ENCODE results near the gene FLOT2. TPM values are rescaled to one million over a fixed set of nuclear protein-coding genes. Genes with fewer than 3 reads are reported as not detected.

FLOT2 gene
- polyA plus RNA-seq, 1 of the 3 experiments (the other 2 are of a cell fraction) = 105 TPM

- peak overlapping the region; percentile 58 to 73 for H3K27ac ChIP-seq (ENCODE audit: low read depth in 2 of 2, low read length in 1 of 2)
- TF ChIP-seq FOXJ3 (CRISPR knock-in tag; IDR thresholded peaks at IDR 0.05) = no peak
- no peak for TF ChIP-seq TCF12 (IDR thresholded peaks at IDR 0.05)
- TF ChIP-seq ZBTB33 (IDR thresholded peaks at IDR 0.05; ENCODE audit: borderline replicate concordance, low read depth) = no peak
- no peak for TF ChIP-seq REST (IDR thresholded peaks at IDR 0.05; ENCODE audit: low read depth, low read length)
- TF ChIP-seq, protein P1, sequence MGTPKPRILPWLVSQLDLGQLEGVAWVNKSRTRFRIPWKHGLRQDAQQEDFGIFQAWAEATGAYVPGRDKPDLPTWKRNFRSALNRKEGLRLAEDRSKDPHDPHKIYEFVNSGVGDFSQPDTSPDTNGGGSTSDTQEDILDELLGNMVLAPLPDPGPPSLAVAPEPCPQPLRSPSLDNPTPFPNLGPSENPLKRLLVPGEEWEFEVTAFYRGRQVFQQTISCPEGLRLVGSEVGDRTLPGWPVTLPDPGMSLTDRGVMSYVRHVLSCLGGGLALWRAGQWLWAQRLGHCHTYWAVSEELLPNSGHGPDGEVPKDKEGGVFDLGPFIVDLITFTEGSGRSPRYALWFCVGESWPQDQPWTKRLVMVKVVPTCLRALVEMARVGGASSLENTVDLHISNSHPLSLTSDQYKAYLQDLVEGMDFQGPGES (IDR thresholded peaks at IDR 0.05; ENCODE audit: low read depth, low read length) = no peak
- no peak for TF ChIP-seq NRF1 (IDR thresholded peaks at IDR 0.05; ENCODE audit: low read depth, low read length)
- no peak for TF ChIP-seq GABPA (IDR thresholded peaks at IDR 0.05; ENCODE audit: low read depth)
- TF ChIP-seq, protein P2, sequence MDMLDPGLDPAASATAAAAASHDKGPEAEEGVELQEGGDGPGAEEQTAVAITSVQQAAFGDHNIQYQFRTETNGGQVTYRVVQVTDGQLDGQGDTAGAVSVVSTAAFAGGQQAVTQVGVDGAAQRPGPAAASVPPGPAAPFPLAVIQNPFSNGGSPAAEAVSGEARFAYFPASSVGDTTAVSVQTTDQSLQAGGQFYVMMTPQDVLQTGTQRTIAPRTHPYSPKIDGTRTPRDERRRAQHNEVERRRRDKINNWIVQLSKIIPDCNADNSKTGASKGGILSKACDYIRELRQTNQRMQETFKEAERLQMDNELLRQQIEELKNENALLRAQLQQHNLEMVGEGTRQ (IDR thresholded peaks at IDR 0.05; ENCODE audit: borderline replicate concordance, low read depth, low read length) = no peak
- no peak for TF ChIP-seq FOSL2 (IDR thresholded peaks at IDR 0.05; ENCODE audit: borderline replicate concordance, low read depth)
- TF ChIP-seq CHD2 (IDR thresholded peaks at IDR 0.05; ENCODE audit: low read length, partially characterized antibody) = no peak
- TF ChIP-seq RCOR1 (IDR thresholded peaks at IDR 0.05; ENCODE audit: low read length) = no peak
- no peak for TF ChIP-seq EZH2phosphoT487 (IDR thresholded peaks at IDR 0.05; ENCODE audit: borderline replicate concordance, low read depth)
- TF ChIP-seq SMC3 (IDR thresholded peaks at IDR 0.05; ENCODE audit: low read depth, low read length) = no peak
- no peak for TF ChIP-seq EP300 (IDR thresholded peaks at IDR 0.05; ENCODE audit: borderline replicate concordance in 1 of 2, low read depth in 1 of 2, low read length in 1 of 2)
- TF ChIP-seq RFX5 (IDR thresholded peaks at IDR 0.05; ENCODE audit: low read length) = no peak
- TF ChIP-seq GATA2 (CRISPR knock-in tag; IDR thresholded peaks at IDR 0.05) = no peak
- no peak for TF ChIP-seq FOXM1 (IDR thresholded peaks at IDR 0.05; ENCODE audit: low read depth)
- TF ChIP-seq POLR2AphosphoS5 (IDR thresholded peaks at IDR 0.05; ENCODE audit: low read depth, low read length) = no peak
- TF ChIP-seq NFIC (IDR thresholded peaks at IDR 0.05; ENCODE audit: borderline replicate concordance) = no peak
- H3K9ac ChIP-seq = peak overlapping the region; percentile 78
- H3K79me2 ChIP-seq (ENCODE audit: insufficient read depth) = peaks cover 55% of the 10 kb centered on the region
- peak overlapping the region; percentile 76 for H3K4me2 ChIP-seq
- no peaks in the 10 kb centered on the region for H3K9me2 ChIP-seq
- H3K36me3 ChIP-seq (replicated peaks in 1 of 2; ENCODE audit: control insufficient read depth in 1 of 2, insufficient read depth in 2 of 2, low read length in 1 of 2) = no peaks in the 10 kb centered on the region
- DNase-seq = peak; percentile 15
- H3K27me3 ChIP-seq (ENCODE audit: insufficient read depth) = no peaks in the 10 kb centered on the region
- POLR2A ChIA-PET = interaction anchor here (0.5 to 1.6 kb wide), 6 partner anchors 10 to 132 kb away, joined by 3 to 5 read pairs (median 3); partner anchors contain the start of gene RPL23A
- peak overlapping the region; percentile 61 for H2AFZ ChIP-seq (ENCODE audit: low read depth)
- no peaks in the 10 kb centered on the region for H4K20me1 ChIP-seq (ENCODE audit: insufficient read depth)
- 8% methylated on average over 6 of the region's 6 CpGs for WGBS (ENCODE audit: low lambda C conversion rate)
- H3K9me3 ChIP-seq = no peaks in the 10 kb centered on the region
- H3K4me1 ChIP-seq (ENCODE audit: control insufficient read depth in 1 of 2, insufficient read depth in 2 of 2, low read depth in 1 of 2, low read length in 1 of 2) = peaks cover 3 to 5% of the 10 kb centered on the region in 2 experiments; a peak in 1 of 4 replicates
- no peaks in the 10 kb centered on the region for H3F3A ChIP-seq (replicated peaks; ENCODE audit: insufficient read depth)
- H3K4me3 ChIP-seq (ENCODE audit: low read depth in 2 of 2, low read length in 1 of 2) = peak overlapping the region; percentile 70 to 91
- CTCF ChIA-PET = interaction anchor here (0.8 to 4.6 kb wide), 7 partner anchors 11 to 271 kb away, joined by 3 to 27 read pairs (median 9); partner anchors contain the start of genes FLOT2 and TLCD1
These were observed 55.6 kb downstream of the FLOT2 start for GRCh38 chr17:28841901-28842281.
